ENCODE measurements around the gene POMT1. TPM values are rescaled to one million over a fixed set of nuclear protein-coding genes. Genes with fewer than 3 reads are reported as not detected.
A peak's percentile ranks its signal among the peaks of the same experiment; 100 is the strongest.

Gene POMT1
- total and polyA plus RNA-seq, 2 experiments from 2014 or later, result 20.2 to 32.4 TPM

DNA sequence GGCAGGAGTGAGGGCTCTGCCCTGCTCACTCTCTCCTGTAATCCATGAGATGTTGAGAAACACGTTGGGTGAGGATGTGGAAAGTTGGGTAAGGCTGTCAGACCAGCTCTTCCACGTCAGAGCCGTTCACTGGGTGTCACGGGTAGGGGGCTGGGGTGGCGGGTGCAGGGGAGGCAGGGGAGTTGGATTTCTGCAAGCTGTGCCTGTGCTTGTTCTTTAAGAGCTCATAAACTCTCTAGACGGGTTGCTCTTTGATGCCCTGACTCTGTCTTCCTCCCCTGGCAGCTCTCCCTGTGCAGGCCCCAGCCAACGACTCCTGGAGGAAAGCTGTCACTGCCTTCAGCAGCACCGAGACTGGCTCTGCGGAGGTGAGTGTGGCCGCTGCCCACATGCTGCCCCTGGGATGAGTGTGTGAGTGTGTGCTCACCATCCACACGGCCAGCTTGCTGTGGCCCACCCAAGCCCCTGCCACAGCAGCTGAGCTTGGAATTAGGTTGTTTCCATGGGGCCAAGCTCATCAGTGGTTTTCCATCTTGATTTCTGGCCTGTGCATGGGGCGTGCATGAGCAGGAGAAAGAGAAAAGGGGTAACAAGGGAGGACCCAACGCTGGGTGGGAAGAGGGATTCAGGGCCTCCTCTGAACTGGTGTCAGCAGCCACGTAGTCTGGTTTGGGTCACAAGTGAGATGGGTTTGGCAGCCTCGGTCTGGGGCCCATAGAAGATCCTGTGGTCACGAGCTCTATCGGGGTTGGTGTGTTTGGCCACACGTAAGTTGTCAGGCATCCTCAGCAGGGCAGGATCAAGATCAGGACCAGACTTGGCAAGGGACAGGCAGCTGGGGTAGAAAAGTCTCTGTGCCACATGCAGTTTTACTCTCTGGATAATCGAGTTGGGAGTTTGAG lies 21.0 kb upstream of the POMT1 start:
- DNase-seq (ENCODE audit: low spot score), result no peak
- peak overlapping the region; percentile 39; the same call in 1 of the 2 replicates for H3K27ac ChIP-seq (ENCODE audit: low read depth)
- no peak for ATAC-seq
- no peak overlapping the region for H3K4me2 ChIP-seq
- no peak overlapping the region for H3K4me3 ChIP-seq
- Mint-ChIP-seq H3K4me3 (no peak overlapping the region; the same call in 2 of the 3 replicates), H3K27me3 (ENCODE audit: insufficient read depth, low read depth, poor library complexity) (peaks cover 29% of the 10 kb centered on the region), H3K4me1 (0 out of 3 replicates have a peak, but pooled peaks cover 2% of the 10 kb centered on the region), H3K36me3 (ENCODE audit: low read depth) (peaks cover 98% of the 10 kb centered on the region), H3K27ac (peak overlapping the region; percentile 14; the same call in 1 of the 2 replicates), H3K9me3 (no peaks in the 10 kb centered on the region)
- H3K27me3 ChIP-seq (ENCODE audit: insufficient read depth), result no peaks in the 10 kb centered on the region
- TF ChIP-seq JUNB (IDR thresholded peaks at IDR 0.05; ENCODE audit: unreplicated experiment) (no peak), POLR2AphosphoS5 (IDR thresholded peaks at IDR 0.05; ENCODE audit: low read depth) (no peak), NANOG (IDR thresholded peaks at IDR 0.05; ENCODE audit: borderline replicate concordance) (no peak), CREB1 (CRISPR knock-in tag; IDR thresholded peaks at IDR 0.05; ENCODE audit: low read depth) (no peak), EZH2phosphoT487 (IDR thresholded peaks at IDR 0.05; ENCODE audit: unreplicated experiment) (no peak), ZNF114 (CRISPR knock-in tag; IDR thresholded peaks at IDR 0.05) (no peak), EZH2 (IDR thresholded peaks at IDR 0.05; ENCODE audit: low read depth, unreplicated experiment) (no peak), ZNF331 (CRISPR knock-in tag; IDR thresholded peaks at IDR 0.05; ENCODE audit: low read depth) (no peak), STAT1 (IDR thresholded peaks at IDR 0.05; ENCODE audit: unreplicated experiment) (no peak)
- TF ChIP-seq, protein P1, sequence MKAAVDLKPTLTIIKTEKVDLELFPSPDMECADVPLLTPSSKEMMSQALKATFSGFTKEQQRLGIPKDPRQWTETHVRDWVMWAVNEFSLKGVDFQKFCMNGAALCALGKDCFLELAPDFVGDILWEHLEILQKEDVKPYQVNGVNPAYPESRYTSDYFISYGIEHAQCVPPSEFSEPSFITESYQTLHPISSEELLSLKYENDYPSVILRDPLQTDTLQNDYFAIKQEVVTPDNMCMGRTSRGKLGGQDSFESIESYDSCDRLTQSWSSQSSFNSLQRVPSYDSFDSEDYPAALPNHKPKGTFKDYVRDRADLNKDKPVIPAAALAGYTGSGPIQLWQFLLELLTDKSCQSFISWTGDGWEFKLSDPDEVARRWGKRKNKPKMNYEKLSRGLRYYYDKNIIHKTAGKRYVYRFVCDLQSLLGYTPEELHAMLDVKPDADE (IDR thresholded peaks at IDR 0.05), result no peak
- TF ChIP-seq, protein P2, sequence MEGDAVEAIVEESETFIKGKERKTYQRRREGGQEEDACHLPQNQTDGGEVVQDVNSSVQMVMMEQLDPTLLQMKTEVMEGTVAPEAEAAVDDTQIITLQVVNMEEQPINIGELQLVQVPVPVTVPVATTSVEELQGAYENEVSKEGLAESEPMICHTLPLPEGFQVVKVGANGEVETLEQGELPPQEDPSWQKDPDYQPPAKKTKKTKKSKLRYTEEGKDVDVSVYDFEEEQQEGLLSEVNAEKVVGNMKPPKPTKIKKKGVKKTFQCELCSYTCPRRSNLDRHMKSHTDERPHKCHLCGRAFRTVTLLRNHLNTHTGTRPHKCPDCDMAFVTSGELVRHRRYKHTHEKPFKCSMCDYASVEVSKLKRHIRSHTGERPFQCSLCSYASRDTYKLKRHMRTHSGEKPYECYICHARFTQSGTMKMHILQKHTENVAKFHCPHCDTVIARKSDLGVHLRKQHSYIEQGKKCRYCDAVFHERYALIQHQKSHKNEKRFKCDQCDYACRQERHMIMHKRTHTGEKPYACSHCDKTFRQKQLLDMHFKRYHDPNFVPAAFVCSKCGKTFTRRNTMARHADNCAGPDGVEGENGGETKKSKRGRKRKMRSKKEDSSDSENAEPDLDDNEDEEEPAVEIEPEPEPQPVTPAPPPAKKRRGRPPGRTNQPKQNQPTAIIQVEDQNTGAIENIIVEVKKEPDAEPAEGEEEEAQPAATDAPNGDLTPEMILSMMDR (conservative IDR thresholded peaks at IDR 0.05; ENCODE audit: low read depth in 2 of 2), result no peak
- TF ChIP-seq, protein P3, sequence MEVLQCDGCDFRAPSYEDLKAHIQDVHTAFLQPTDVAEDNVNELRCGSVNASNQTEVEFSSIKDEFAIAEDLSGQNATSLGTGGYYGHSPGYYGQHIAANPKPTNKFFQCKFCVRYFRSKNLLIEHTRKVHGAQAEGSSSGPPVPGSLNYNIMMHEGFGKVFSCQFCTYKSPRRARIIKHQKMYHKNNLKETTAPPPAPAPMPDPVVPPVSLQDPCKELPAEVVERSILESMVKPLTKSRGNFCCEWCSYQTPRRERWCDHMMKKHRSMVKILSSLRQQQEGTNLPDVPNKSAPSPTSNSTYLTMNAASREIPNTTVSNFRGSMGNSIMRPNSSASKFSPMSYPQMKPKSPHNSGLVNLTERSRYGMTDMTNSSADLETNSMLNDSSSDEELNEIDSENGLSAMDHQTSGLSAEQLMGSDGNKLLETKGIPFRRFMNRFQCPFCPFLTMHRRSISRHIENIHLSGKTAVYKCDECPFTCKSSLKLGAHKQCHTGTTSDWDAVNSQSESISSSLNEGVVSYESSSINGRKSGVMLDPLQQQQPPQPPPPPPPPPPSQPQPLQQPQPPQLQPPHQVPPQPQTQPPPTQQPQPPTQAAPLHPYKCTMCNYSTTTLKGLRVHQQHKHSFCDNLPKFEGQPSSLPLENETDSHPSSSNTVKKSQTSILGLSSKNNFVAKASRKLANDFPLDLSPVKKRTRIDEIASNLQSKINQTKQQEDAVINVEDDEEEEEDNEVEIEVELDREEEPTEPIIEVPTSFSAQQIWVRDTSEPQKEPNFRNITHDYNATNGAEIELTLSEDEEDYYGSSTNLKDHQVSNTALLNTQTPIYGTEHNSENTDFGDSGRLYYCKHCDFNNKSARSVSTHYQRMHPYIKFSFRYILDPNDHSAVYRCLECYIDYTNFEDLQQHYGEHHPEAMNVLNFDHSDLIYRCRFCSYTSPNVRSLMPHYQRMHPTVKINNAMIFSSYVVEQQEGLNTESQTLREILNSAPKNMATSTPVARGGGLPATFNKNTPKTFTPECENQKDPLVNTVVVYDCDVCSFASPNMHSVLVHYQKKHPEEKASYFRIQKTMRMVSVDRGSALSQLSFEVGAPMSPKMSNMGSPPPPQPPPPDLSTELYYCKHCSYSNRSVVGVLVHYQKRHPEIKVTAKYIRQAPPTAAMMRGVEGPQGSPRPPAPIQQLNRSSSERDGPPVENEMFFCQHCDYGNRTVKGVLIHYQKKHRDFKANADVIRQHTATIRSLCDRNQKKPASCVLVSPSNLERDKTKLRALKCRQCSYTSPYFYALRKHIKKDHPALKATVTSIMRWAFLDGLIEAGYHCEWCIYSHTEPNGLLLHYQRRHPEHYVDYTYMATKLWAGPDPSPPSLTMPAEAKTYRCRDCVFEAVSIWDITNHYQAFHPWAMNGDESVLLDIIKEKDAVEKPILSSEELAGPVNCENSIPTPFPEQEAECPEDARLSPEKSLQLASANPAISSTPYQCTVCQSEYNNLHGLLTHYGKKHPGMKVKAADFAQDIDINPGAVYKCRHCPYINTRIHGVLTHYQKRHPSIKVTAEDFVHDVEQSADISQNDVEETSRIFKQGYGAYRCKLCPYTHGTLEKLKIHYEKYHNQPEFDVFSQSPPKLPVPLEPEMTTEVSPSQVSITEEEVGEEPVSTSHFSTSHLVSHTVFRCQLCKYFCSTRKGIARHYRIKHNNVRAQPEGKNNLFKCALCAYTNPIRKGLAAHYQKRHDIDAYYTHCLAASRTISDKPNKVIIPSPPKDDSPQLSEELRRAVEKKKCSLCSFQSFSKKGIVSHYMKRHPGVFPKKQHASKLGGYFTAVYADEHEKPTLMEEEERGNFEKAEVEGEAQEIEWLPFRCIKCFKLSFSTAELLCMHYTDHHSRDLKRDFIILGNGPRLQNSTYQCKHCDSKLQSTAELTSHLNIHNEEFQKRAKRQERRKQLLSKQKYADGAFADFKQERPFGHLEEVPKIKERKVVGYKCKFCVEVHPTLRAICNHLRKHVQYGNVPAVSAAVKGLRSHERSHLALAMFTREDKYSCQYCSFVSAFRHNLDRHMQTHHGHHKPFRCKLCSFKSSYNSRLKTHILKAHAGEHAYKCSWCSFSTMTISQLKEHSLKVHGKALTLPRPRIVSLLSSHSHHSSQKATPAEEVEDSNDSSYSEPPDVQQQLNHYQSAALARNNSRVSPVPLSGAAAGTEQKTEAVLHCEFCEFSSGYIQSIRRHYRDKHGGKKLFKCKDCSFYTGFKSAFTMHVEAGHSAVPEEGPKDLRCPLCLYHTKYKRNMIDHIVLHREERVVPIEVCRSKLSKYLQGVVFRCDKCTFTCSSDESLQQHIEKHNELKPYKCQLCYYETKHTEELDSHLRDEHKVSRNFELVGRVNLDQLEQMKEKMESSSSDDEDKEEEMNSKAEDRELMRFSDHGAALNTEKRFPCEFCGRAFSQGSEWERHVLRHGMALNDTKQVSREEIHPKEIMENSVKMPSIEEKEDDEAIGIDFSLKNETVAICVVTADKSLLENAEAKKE (CRISPR knock-in tag; IDR thresholded peaks at IDR 0.05), result no peak
- TF ChIP-seq, protein P4, sequence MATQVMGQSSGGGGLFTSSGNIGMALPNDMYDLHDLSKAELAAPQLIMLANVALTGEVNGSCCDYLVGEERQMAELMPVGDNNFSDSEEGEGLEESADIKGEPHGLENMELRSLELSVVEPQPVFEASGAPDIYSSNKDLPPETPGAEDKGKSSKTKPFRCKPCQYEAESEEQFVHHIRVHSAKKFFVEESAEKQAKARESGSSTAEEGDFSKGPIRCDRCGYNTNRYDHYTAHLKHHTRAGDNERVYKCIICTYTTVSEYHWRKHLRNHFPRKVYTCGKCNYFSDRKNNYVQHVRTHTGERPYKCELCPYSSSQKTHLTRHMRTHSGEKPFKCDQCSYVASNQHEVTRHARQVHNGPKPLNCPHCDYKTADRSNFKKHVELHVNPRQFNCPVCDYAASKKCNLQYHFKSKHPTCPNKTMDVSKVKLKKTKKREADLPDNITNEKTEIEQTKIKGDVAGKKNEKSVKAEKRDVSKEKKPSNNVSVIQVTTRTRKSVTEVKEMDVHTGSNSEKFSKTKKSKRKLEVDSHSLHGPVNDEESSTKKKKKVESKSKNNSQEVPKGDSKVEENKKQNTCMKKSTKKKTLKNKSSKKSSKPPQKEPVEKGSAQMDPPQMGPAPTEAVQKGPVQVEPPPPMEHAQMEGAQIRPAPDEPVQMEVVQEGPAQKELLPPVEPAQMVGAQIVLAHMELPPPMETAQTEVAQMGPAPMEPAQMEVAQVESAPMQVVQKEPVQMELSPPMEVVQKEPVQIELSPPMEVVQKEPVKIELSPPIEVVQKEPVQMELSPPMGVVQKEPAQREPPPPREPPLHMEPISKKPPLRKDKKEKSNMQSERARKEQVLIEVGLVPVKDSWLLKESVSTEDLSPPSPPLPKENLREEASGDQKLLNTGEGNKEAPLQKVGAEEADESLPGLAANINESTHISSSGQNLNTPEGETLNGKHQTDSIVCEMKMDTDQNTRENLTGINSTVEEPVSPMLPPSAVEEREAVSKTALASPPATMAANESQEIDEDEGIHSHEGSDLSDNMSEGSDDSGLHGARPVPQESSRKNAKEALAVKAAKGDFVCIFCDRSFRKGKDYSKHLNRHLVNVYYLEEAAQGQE (IDR thresholded peaks at IDR 0.05; ENCODE audit: unreplicated experiment), result no peak
- H3K36me3 ChIP-seq (ENCODE audit: insufficient read depth), result peaks cover 64% of the 10 kb centered on the region
- no peak overlapping the region for H2AFZ ChIP-seq
- peaks cover 45% of the 10 kb centered on the region for H3F3A ChIP-seq (replicated peaks; ENCODE audit: low read depth)
- no peaks in the 10 kb centered on the region for H3K9me2 ChIP-seq (ENCODE audit: insufficient read depth)
- H3K79me2 ChIP-seq (replicated peaks; ENCODE audit: insufficient read depth), result peaks cover 27% of the 10 kb centered on the region
- H4K20me1 ChIP-seq (replicated peaks; ENCODE audit: insufficient read depth), result peaks cover 13% of the 10 kb centered on the region
- H3K4me1 ChIP-seq (ENCODE audit: insufficient read depth), result no peaks in the 10 kb centered on the region

All from GM23338 (cell line).